Neural cell (in vitro differentiated cells): ENCODE results near the gene GGTLC1. TPM values are rescaled to one million over a fixed set of nuclear protein-coding genes. Genes with fewer than 3 reads are reported as not detected.

Experiments
- H2AFZ ChIP-seq: fragments of 200-600, 300-800 bp; sonication (generic), shearing (Covaris generic); 2 replicates; pipeline ENCODE4 v1.6.0; 2014; ENCODE audit warnings: low read depth, mild to moderate bottlenecking, antibody characterized with exemption, low read length, moderate library complexity
- H3F3A ChIP-seq: fragments of 200-600 bp; shearing (Covaris generic); 2 replicates; pipeline ENCODE4 v1.6.1; 2016; ENCODE audit warnings: mild to moderate bottlenecking, moderate library complexity, mixed read lengths, antibody characterized with exemption, low read length; ENCODE audit not compliant: insufficient read depth, poor library complexity, severe bottlenecking
- H3K27ac ChIP-seq: fragments of 200-600, 300-800 bp; sonication (generic), shearing (Covaris generic); 2 replicates; pipeline ENCODE4 v1.5.1; 2014; ENCODE audit warnings: mild to moderate bottlenecking, low read length, moderate library complexity
- H3K27me3 ChIP-seq: fragments of 300-800, 200-600 bp; sonication (generic), shearing (Covaris generic); 2 replicates; pipeline ENCODE4 v1.6.0; 2014; ENCODE audit warnings: mild to moderate bottlenecking, low read depth, low read length, moderate library complexity; ENCODE audit not compliant: insufficient read depth
- H3K36me3 ChIP-seq: fragments of 300-800, 200-600 bp; sonication (generic), shearing (Covaris generic); 2 replicates; pipeline ENCODE4 v1.5.1; 2014; ENCODE audit warnings: mild to moderate bottlenecking, antibody characterized with exemption, low read length, moderate library complexity; ENCODE audit not compliant: insufficient read depth
- H3K4me2 ChIP-seq: fragments of 300-800, 200-600 bp; sonication (generic), shearing (Covaris generic); 2 replicates; pipeline ENCODE4 v1.6.0; 2014; ENCODE audit warnings: mild to moderate bottlenecking, low read length
- H3K4me3 ChIP-seq: fragments of 300-800, 200-600 bp; sonication (generic), shearing (Covaris generic); 2 replicates; pipeline ENCODE4 v1.5.1; 2014; ENCODE audit warnings: mild to moderate bottlenecking, low read length, moderate library complexity
- H3K79me2 ChIP-seq: fragments of 200-600 bp; shearing (Covaris generic); replicated peaks from 2 replicates; pipeline ENCODE4 v1.6.0; 2014; ENCODE audit warnings: mild to moderate bottlenecking, low read length, moderate library complexity; ENCODE audit not compliant: insufficient read depth
- H3K9ac ChIP-seq: fragments of 300-800, 200-600 bp; sonication (generic), shearing (Covaris generic); 2 replicates; pipeline ENCODE4 v1.6.1; 2016; ENCODE audit warnings: mild to moderate bottlenecking, low read length, mixed read lengths
- H3K9me2 ChIP-seq: fragments of 200-600 bp; shearing (Covaris generic); 2 replicates; pipeline ENCODE4 v1.6.1; 2016; ENCODE audit warnings: mild to moderate bottlenecking, low read length, mixed read lengths; ENCODE audit not compliant: insufficient read depth
- H3K9me3 ChIP-seq: fragments of 200-600, 300-800 bp; sonication (generic), shearing (Covaris generic); 2 replicates; pipeline ENCODE4 v1.6.1; 2016; ENCODE audit warnings: mild to moderate bottlenecking, mixed run types, low read length, moderate library complexity, mixed read lengths
- H4K20me1 ChIP-seq: fragments of 200-600 bp; shearing (Covaris generic); 2 replicates; pipeline ENCODE4 v1.6.1; 2016; ENCODE audit warnings: mild to moderate bottlenecking, mixed run types; ENCODE audit not compliant: insufficient read depth
- CTCF ChIP-seq: fragments of 450-650 bp; IDR thresholded peaks from 2 replicates; pipeline ENCODE4 v1.5.1; 2014; ENCODE audit warnings: antibody characterized with exemption, mild to moderate bottlenecking, moderate library complexity; ENCODE audit not compliant: poor library complexity, severe bottlenecking
- EP300 ChIP-seq: fragments of 450-650 bp; conservative IDR thresholded peaks from 2 replicates; pipeline ENCODE4 v1.6.1; 2014; ENCODE audit warnings: antibody characterized with exemption, mild to moderate bottlenecking, moderate library complexity; ENCODE audit not compliant: poor library complexity, severe bottlenecking
- EZH2 ChIP-seq: fragments of 200-600, 300-800 bp; shearing (Covaris generic), sonication (generic); IDR thresholded peaks from 2 replicates; pipeline ENCODE4 v1.6.1; 2014; ENCODE audit warnings: antibody characterized with exemption, low read length, borderline replicate concordance, mild to moderate bottlenecking; ENCODE audit not compliant: insufficient read depth, poor library complexity, severe bottlenecking
- MXI1 ChIP-seq: fragments of 450-650 bp; conservative IDR thresholded peaks from 2 replicates; pipeline ENCODE4 v1.6.1; 2014; ENCODE audit warnings: antibody characterized with exemption, mild to moderate bottlenecking; ENCODE audit not compliant: poor library complexity, severe bottlenecking
- POLR2AphosphoS5 ChIP-seq: IDR thresholded peaks from 2 replicates; pipeline ENCODE4 v1.6.1; 2012
- RAD21 ChIP-seq: fragments of 450-650 bp; conservative IDR thresholded peaks from 2 replicates; pipeline ENCODE4 v1.6.1; 2014; ENCODE audit warnings: antibody characterized with exemption, mild to moderate bottlenecking, moderate library complexity
- REST ChIP-seq: IDR thresholded peaks from 2 replicates; pipeline ENCODE4 v1.6.1; 2012; ENCODE audit warnings: borderline replicate concordance
- SMC3 ChIP-seq: fragments of 450-650 bp; conservative IDR thresholded peaks from 2 replicates; pipeline ENCODE4 v1.6.1; 2014; ENCODE audit warnings: antibody characterized with exemption, mild to moderate bottlenecking, moderate library complexity; ENCODE audit not compliant: poor library complexity
- TAF1 ChIP-seq: IDR thresholded peaks from 2 replicates; pipeline ENCODE4 v1.6.1; 2012; ENCODE audit warnings: low read depth
- polyA plus RNA-seq: library from polyadenylated mRNA; depleted of rRNA; stranded (reverse); fragments of >200 nt; gene quantifications from 2 replicates; pipeline ENCODE4 v1.2.3, GENCODE V29; 2014

Gene GGTLC1
- polyA plus RNA-seq, 1 donor from 2014 or later = not detected

- H2AFZ ChIP-seq = no peak overlapping the region
These were observed 43.9 kb upstream of the GGTLC1 start for GRCh38 chr20:24032400-24032898.

GRCh38 chr20:24027229-24027628 is 38.6 kb upstream of the GGTLC1 start:
- Histone ChIP-seq H3K27me3 (no peaks in the 10 kb centered on the region), H3K9me2 (no peaks in the 10 kb centered on the region), H3K4me3 (no peak overlapping the region), H3K9me3 (no peaks in the 10 kb centered on the region), H2AFZ (no peak overlapping the region), H3K79me2 (no peaks in the 10 kb centered on the region), H3F3A (no peaks in the 10 kb centered on the region), H3K36me3 (no peaks in the 10 kb centered on the region), H4K20me1 (no peaks in the 10 kb centered on the region), H3K4me2 (no peak overlapping the region), H3K9ac (no peak overlapping the region), H3K27ac (no peak overlapping the region)
- no peak for TF ChIP-seq MXI1

More at GRCh38 chr20:24032400-24032898, 43.9 kb upstream of the GGTLC1 start:
- Histone ChIP-seq H3K9ac (no peak overlapping the region), H4K20me1 (no peaks in the 10 kb centered on the region), H3K9me3 (no peaks in the 10 kb centered on the region), H3K79me2 (no peaks in the 10 kb centered on the region), H3K4me3 (no peak overlapping the region), H3K4me2 (no peak overlapping the region), H3F3A (no peaks in the 10 kb centered on the region), H3K27me3 (no peaks in the 10 kb centered on the region), H3K27ac (no peak overlapping the region), H3K9me2 (no peaks in the 10 kb centered on the region), H3K36me3 (no peaks in the 10 kb centered on the region)
- TF ChIP-seq RAD21 (no peak), EP300 (no peak), CTCF (no peak), SMC3 (no peak), EZH2 (no peak), MXI1 (no peak), REST (no peak), TAF1 (no peak), POLR2AphosphoS5 (no peak)
